Small intestine (tissue), 7 donors: Measurements from ENCODE around the gene NACAD. TPM values are rescaled to one million over a fixed set of nuclear protein-coding genes. Genes with fewer than 3 reads are reported as not detected.

Source experiments
- DNase-seq, 2 donors: peaks; one replicate each; pipeline versions ENCODE4 v3.0.0 to v3.0.0-alpha.2; 2013
- FAIRE-seq: peaks from 2 replicates; lab custom pipeline; 2012; peaks lifted over from hg19 to GRCh38; lab: Jason Lieb, UNC
- H3K27ac ChIP-seq, 3 donors: one replicate each; pipeline ENCODE4 v1.5.1; 2013; ENCODE audit warnings: low read length in 2 of 3, mild to moderate bottlenecking in 2 of 3, control low read depth in 1 of 3, inconsistent platforms in 1 of 3, low read depth in 1 of 3, moderate library complexity in 1 of 3
- H3K27me3 ChIP-seq, 3 donors: one replicate each; pipeline ENCODE4 v1.6.1; 2013; ENCODE audit warnings: low read length in 3 of 3, inconsistent platforms in 1 of 3; ENCODE audit not compliant: control insufficient read depth in 3 of 3, insufficient read depth in 3 of 3
- H3K36me3 ChIP-seq, 3 donors: one replicate each; pipeline ENCODE4 v1.6.1; 2013; ENCODE audit warnings: low read length in 3 of 3, inconsistent platforms in 1 of 3, low read depth in 1 of 3, mild to moderate bottlenecking in 1 of 3, moderate library complexity in 1 of 3; ENCODE audit not compliant: control insufficient read depth in 3 of 3, insufficient read depth in 2 of 3
- H3K4me1 ChIP-seq, 3 donors: one replicate each; pipeline ENCODE4 v1.6.1; 2013; ENCODE audit warnings: low read length in 2 of 3, inconsistent platforms in 1 of 3, low read depth in 1 of 3, mild to moderate bottlenecking in 1 of 3, moderate library complexity in 1 of 3; ENCODE audit not compliant: control insufficient read depth in 3 of 3, insufficient read depth in 2 of 3
- H3K4me3 ChIP-seq, 3 donors: one replicate each; pipeline ENCODE4 v1.5.1; 2013; ENCODE audit warnings: low read length in 3 of 3, control low read depth in 1 of 3, inconsistent platforms in 1 of 3, low read depth in 1 of 3, mild to moderate bottlenecking in 1 of 3, moderate library complexity in 1 of 3
- H3K9me3 ChIP-seq, 2 donors: one replicate each; pipeline ENCODE4 v1.6.1; 2013; ENCODE audit warnings: low read depth in 1 of 2, low read length in 1 of 2; ENCODE audit not compliant: control insufficient read depth in 2 of 2, insufficient read depth in 1 of 2
- WGBS, 3 donors: extraction: QIAGEN DNeasy Blood & Tissue Kit; methylation state at CpG; one replicate each; pipeline ENCODE4 v1.1.7; 2013; 5-methylcytosine and 5-hydroxymethylcytosine counted together
- polyA plus RNA-seq, 4 donors: library from polyadenylated mRNA; stranded (reverse) in 3 of 4; unstranded in 1 of 4; fragments of 200-250 nt in 3 of 4; fragments of 120-200 nt in 1 of 4; gene quantifications; one replicate each; pipeline versions ENCODE4 v1.2.1 to v1.2.3, GENCODE V29; 2013
- donor health status: healthy with polysubstance abuse.
- donor health status: control.
- donor health status: control.
- donor health status: Bipolar disorder and iron deficiency.
- donor health status: healthy.

The NACAD gene
- polyA plus RNA-seq, 4 donors: 0.22 to 2.9 (median 1.1) TPM

- DNase-seq (no peak), FAIRE-seq (no peak)
- Histone ChIP-seq H3K27ac (no peak overlapping the region), H3K9me3 (no peaks in the 10 kb centered on the region), H3K4me1 (peaks cover under 1 to 7% (median 2%) of the 10 kb centered on the region in 3 donors), H3K36me3 (peaks cover 44 to 90% (median 45%) of the 10 kb centered on the region in 3 donors), H3K27me3 (no peaks in the 10 kb centered on the region), H3K4me3 (no peak overlapping the region)
- WGBS, 3 donors: 77 to 89% (median 82%) methylated on average over 14 of the region's 14 CpGs
Measured at GRCh38 chr7:45102785-45103712, 14.3 kb upstream of the NACAD start.

- H3K4me3 ChIP-seq: no peak overlapping the region
- H3K27ac ChIP-seq: no peak overlapping the region
- no peaks in the 10 kb centered on the region for H3K9me3 ChIP-seq
- FAIRE-seq (no peak), DNase-seq (no peak)
- H3K27me3 ChIP-seq: no peaks in the 10 kb centered on the region
- 90 to 96% (median 91%) methylated on average over 11 to 12 of the region's 12 CpGs for WGBS, 3 donors
- peaks cover 38 to 82% (median 40%) of the 10 kb centered on the region in 3 donors for H3K36me3 ChIP-seq
- no peaks in the 10 kb centered on the region for H3K4me1 ChIP-seq
Measured at GRCh38 chr7:45101748-45102147, 13.0 kb upstream of the NACAD start.

- no peak for FAIRE-seq
- Histone ChIP-seq H3K27ac (no peak overlapping the region), H3K27me3 (no peaks in the 10 kb centered on the region), H3K4me3 (no peak overlapping the region), H3K9me3 (no peaks in the 10 kb centered on the region), H3K4me1 (no peaks in the 10 kb centered on the region), H3K36me3 (peaks cover 38 to 74% (median 40%) of the 10 kb centered on the region in 3 donors)
- no peak for DNase-seq
- WGBS, 3 donors: 88 to 91% (median 89%) methylated on average over 13 of the region's 13 CpGs
Measured at GRCh38 chr7:45100761-45101480, 12.2 kb upstream of the NACAD start.

DNA sequence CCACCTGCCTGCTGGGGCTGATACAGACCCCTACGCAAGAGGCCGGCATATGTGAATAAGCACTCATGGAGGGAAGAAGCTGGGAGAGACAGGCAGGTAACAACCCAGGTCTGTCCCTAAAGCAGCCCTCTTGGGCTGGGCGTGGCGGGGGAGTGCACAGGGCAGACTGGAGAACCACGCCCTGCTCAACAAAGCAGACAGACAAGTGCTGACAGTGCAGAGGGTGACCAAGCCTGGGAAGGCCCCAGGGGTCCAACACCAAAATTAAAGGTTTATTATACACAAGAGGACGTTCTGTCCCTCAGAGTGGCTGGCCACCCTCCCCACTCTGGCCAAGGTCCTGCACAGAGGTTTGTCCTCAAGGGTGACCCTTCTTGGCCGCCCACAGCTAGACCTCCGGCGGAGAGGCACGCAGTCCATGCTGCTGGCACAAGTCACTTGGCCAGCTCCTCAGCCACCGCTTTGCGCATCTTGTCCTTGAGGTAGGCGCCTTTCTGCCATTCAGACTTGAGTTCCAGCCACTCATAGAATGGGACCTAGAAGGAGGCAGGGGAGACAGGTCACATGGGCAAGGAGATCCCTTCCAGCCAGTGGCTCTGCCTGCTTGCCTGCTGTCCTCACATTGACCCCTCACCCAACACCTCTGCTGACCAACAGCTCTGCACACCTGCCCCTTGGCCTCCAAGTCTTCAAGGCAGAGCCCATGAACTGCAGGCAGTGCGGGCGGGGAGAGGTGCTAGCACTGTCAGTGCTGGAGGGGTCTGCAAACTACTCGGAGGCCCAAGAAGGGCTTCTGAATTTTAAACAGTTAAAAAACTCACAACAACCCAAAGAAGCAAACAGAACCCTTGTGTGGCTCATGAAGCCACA is 11.4 kb upstream of the NACAD start:
- no peaks in the 10 kb centered on the region for H3K4me1 ChIP-seq
- DNase-seq: peak in 1 of 2 donors; percentile 18
- no peaks in the 10 kb centered on the region for H3K27me3 ChIP-seq
- no peaks in the 10 kb centered on the region for H3K9me3 ChIP-seq
- 89 to 92% (median 89%) methylated on average over 16 of the region's 16 CpGs for WGBS, 3 donors
- no peak overlapping the region for H3K4me3 ChIP-seq
- H3K36me3 ChIP-seq: peaks cover 36 to 66% (median 40%) of the 10 kb centered on the region in 3 donors
- H3K27ac ChIP-seq: no peak overlapping the region
- FAIRE-seq: no peak

- Histone ChIP-seq H3K4me3 (no peak overlapping the region), H3K4me1 (no peaks in the 10 kb centered on the region), H3K27me3 (no peaks in the 10 kb centered on the region), H3K27ac (no peak overlapping the region), H3K36me3 (peaks cover 32 to 56% (median 40%) of the 10 kb centered on the region in 3 donors), H3K9me3 (peaks cover 0 to 2% of the 10 kb centered on the region in 2 donors)
- DNase-seq (no peak), FAIRE-seq (no peak)
- WGBS, 3 donors: 76 to 85% (median 82%) methylated on average over 10 of the region's 10 CpGs
Measured at GRCh38 chr7:45098983-45099839, 10.4 kb upstream of the NACAD start.

GRCh38 chr7:45092931-45093235 is 4.1 kb upstream of the NACAD start:
- Histone ChIP-seq H3K36me3 (no peaks in the 10 kb centered on the region), H3K4me1 (peaks cover 0 to 4% (median 0%) of the 10 kb centered on the region in 3 donors), H3K27me3 (peaks cover 0 to 13% (median 2%) of the 10 kb centered on the region in 3 donors), H3K9me3 (peaks cover 0 to 7% of the 10 kb centered on the region in 2 donors), H3K4me3 (no peak overlapping the region), H3K27ac (no peak overlapping the region)
- DNase-seq: no peak
- WGBS, 3 donors: 74 to 95% (median 84%) methylated on average over 3 of the region's 3 CpGs
- no peak for FAIRE-seq

- FAIRE-seq: no peak
- Histone ChIP-seq H3K27me3 (peaks cover 0 to 15% (median 2%) of the 10 kb centered on the region in 3 donors), H3K9me3 (peaks cover 0 to 7% of the 10 kb centered on the region in 2 donors), H3K36me3 (no peaks in the 10 kb centered on the region), H3K4me1 (peaks cover 0 to 4% (median 0%) of the 10 kb centered on the region in 3 donors), H3K27ac (no peak overlapping the region), H3K4me3 (no peak overlapping the region)
- no peak for DNase-seq
- 57 to 68% (median 62%) methylated on average over 7 of the region's 7 CpGs for WGBS, 3 donors
Measured at GRCh38 chr7:45092100-45092930, 3.5 kb upstream of the NACAD start.
